ENCODE data around the gene NIT2.

The NIT2 gene

GRCh38 chr3:100399341-100400071 is 64.9 kb downstream of the NIT2 start:
- no peak for DNase-seq

GRCh38 chr3:100400419-100400779 is 65.8 kb downstream of the NIT2 start:
- DNase-seq, result no peak

GRCh38 chr3:100400780-100401673 is 66.5 kb downstream of the NIT2 start, which contains the start of the genes LNP1 and TOMM70:
Gene LNP1, plus strand, starts transcription at chr3:100401539. Its CDS starts 28,191 bp downstream, at chr3:100429730.
Gene TOMM70, minus strand, starts transcription at chr3:100401089. Its CDS starts 140 bp downstream, at chr3:100400949.
- DNase-seq, result peak; percentile 91

- no peak for DNase-seq
These were observed 67.1 kb downstream of the NIT2 start for GRCh38 chr3:100401674-100402041.

GRCh38 chr3:100402256-100402655 is 67.7 kb downstream of the NIT2 start:
- no peak for DNase-seq

- no peak for DNase-seq
These were observed 68.3 kb downstream of the NIT2 start for GRCh38 chr3:100402891-100403290.

GRCh38 chr3:100403362-100404249 is 69.0 kb downstream of the NIT2 start:
- DNase-seq, result no peak

- no peak for DNase-seq
These were observed 69.6 kb downstream of the NIT2 start for GRCh38 chr3:100404250-100404548.

- DNase-seq, result no peak
These were observed 72.6 kb downstream of the NIT2 start for GRCh38 chr3:100407164-100407563.

GRCh38 chr3:100407977-100408532 is 73.5 kb downstream of the NIT2 start:
- no peak for DNase-seq
